ENCODE measurements around the gene ADAM21.
"Not testable (repeated sequence)": the region's sequence is repeated elsewhere in the genome, so short reads cannot be mapped to it uniquely, and the experiment has no call there.

The ADAM21 gene

DNA sequence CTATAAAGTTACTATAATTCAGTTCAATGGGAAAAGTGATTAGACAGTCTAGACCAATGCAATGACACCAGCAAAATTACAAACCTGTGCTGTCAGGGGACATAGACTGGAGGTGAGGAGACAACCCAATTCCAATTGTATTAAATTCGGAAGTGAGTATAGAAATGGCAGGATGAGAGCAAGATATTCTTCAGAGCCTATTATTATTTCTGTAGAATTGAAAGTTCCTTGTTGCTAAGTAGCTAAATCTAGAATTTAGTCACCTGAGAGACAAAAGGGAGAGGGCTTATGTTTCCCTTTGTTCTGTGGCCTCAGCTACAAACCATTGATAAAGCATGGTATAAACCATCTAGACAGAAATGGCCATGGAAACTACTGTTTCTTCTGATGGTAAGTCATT, at the start of gene ADAM21:
TSS of gene ADAM21 (plus strand) at position 301 of the 400 bp plus-strand sequence. CDS start 5,326 bp downstream, outside the sequence.
- DNase-seq: no peak

DNA sequence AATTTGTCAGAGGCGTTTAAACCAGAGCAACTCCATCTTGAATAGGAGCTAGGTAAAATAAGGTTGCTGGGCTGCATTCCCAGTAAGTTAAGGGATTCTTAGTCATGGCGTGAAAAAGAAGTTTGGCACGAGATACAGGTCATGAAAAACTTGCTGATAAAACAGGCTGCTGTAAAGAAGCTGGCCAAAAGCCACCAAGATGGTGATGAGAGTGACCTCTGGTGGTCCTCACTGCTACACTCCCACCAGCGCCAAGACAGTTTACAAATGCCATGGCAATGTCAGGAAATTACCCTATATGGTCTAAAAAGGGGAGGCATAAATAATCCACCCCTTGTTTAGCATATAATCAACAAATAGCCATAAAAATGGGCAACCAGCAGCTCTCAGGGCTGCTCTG, 48.6 kb upstream of the ADAM21 start:
- not testable (repeated sequence) for DNase-seq

GRCh38 chr14:70406216-70406615, 45.8 kb upstream of the ADAM21 start:
- not testable (repeated sequence) for DNase-seq

- DNase-seq: no peak
These were observed 44.4 kb upstream of the ADAM21 start for GRCh38 chr14:70407621-70408020.

DNA sequence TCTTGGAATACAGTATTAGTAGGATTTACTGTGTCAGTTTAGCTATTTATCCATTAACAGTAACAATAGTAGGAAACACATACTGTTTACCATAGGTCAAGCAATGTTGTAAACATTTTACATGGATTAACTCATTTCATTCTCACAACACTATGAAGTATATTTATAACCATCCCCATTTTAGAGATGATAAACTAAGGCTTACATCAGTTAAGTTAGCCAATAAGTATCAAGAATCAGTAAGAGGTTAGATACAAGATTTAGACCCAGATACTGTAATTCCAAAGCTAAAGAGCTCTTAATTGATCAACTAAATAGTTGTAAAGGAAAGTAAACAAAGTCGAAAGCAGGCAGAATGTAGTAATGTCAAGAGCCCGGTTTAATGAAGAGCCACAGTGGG, 36.2 kb upstream of the ADAM21 start:
- DNase-seq: no peak

GRCh38 chr14:70416338-70416724, 35.6 kb upstream of the ADAM21 start:
- no peak for DNase-seq

DNA sequence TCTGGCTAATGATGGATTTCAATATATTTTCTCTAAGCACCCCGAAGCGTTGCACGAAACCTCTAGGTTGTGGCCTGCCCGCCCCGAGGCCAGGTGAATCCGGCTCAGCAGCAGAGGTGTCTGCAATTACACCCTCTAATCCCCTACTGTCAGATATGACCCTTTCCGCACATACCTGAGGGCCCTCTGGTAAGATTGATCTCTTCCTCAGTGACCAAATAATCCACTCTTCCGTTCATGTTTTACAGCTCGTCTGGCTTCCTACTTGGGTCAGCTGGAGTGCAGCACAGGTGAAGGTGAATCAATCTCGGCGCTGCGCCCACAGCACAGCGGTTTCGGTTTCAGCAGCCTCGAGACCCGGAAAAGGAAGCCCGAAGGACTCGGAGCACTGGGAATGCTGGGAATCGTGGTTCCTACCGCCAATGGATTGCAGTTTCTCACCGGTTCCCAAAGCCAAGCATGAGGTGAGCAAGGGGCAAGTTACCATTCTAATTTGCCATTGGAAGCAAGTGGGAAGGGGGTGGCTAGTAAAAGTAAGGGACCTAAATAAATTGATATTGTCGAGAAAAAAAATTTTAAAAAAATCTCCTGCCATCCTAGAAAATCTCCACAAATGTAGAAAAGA, 35.1 kb upstream of the ADAM21 start, which contains the start of gene SYNJ2BP:
TSS of gene SYNJ2BP (minus strand) at position 366 of the 625 bp plus-strand sequence. CDS start at position 239, 127 bp downstream.
- DNase-seq: peak; percentile 4 to 85 (median 50)

DNA sequence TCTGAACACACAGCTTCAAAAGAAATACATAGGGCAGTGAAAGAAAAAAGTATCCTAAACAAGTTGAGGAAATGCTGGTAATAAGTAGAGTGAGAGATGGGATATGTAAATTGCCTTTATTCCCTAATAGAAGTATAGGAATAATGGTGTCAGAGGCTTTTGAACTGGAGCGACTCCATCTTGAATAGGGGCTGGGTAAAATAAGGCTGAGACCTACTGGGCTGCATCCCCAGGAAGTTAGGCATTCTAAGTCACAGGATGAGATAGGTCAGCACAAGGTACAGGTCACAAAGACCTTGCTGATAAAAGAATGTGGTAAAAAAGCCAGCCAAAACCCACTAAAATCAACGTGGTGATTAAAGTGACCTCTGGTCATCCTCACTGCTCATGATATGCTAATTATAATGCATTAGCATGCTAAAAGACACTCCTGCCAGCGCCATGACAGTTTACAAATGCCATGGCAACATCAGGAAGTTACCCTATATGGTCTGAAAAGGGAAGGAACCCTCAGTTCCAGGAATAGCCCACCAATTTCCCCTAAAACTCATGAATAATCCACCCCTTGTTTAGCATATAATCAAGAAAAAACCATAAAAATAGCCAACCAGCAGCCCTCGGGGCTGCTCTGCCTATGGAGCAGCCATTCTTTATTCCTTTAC, 32.6 kb upstream of the ADAM21 start:
- DNase-seq: not testable (repeated sequence)

DNA sequence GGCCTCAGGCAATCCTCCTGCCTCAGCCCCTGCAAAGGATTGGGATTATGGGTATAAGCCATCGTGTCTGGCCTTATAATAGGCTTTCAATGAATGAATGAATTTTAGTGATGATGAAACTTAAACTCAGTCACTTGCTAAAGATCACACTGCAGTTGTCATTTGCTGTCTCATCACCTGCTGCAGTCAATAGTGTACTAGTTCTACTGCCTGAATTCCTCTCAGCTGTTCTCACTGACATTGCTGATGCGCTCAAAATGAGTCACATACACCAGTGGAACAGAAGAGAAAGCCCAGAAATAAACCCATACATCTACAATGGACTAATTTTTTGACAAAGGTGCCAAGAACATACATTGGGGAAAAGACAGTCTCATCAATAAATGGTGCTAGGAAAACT, 29.4 kb upstream of the ADAM21 start:
- no peak for DNase-seq

- no peak for DNase-seq
These were observed 26.6 kb upstream of the ADAM21 start for GRCh38 chr14:70425354-70425753.

DNA sequence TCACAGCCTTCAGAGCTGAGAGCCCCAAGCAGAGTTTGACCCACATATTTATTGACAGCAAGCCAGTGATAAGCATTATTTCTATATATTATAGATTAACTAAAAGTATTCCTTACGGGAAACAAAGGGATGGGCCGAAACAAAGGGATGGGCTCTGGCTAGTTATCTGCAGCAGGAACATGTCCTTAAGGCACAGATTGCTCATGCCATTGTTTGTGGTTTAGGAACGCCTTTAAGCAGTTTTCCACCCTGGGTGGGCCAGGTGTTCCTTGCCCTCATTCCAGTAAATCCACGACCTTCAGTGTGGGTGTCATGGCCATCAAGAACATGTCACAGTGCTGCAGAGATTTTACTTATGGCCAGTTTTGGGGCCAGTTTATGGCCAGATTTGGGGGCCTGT, 25.4 kb upstream of the ADAM21 start:
- not testable (repeated sequence) for DNase-seq

GRCh38 chr14:70436867-70437266, 15.1 kb upstream of the ADAM21 start:
- no peak for DNase-seq

GRCh38 chr14:70441641-70442040, 10.3 kb upstream of the ADAM21 start:
- no peak for DNase-seq

DNA sequence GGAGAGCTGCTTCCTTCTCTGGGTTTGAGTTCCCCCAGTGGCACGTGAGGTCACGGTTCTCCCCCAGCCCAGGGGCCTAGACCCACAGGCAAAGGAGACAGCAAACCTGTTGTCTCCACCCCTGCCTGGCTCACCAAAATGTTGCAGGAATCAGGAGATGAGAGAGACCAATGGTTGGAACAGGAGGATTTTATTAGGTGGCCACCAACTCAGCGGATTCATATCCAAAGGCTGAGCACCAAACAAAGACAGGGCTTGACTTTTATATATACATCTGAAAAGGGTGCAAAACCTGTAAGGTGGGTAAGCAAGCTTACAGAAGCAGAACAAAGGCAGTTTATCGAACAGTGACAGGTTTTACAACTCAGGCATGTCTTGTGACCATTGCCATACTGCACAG, 9.2 kb upstream of the ADAM21 start:
- DNase-seq: no peak

GRCh38 chr14:70448633-70449340, 3.2 kb upstream of the ADAM21 start:
- no peak for DNase-seq

GRCh38 chr14:70454731-70455130, 2.8 kb downstream of the ADAM21 start:
- no peak for DNase-seq

- no peak for DNase-seq
These were observed 16.8 kb downstream of the ADAM21 start for GRCh38 chr14:70468731-70469130.

- not testable (repeated sequence) for DNase-seq
These were observed 19.0 kb downstream of the ADAM21 start for GRCh38 chr14:70470863-70471563.

GRCh38 chr14:70472253-70473159, 20.5 kb downstream of the ADAM21 start:
- DNase-seq: no peak

DNA sequence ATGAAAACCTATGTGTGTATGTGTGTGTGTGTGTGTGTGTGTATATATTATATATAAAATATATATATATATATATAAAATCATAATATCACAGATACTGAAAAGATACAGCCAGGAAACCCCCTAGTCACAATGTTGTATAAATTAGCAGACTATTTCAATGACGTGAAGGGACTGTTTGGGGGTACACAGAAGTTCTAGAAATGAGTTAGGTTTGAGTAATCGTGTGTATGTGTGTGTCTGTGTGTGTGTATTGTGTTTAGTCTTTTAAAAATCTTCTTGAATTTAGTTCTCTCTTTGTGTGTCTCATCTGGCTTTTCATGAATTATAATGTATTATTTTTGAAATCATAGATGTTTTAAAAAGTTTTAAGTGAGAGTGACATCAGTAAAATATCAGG, 21.9 kb downstream of the ADAM21 start:
- no peak for DNase-seq

DNA sequence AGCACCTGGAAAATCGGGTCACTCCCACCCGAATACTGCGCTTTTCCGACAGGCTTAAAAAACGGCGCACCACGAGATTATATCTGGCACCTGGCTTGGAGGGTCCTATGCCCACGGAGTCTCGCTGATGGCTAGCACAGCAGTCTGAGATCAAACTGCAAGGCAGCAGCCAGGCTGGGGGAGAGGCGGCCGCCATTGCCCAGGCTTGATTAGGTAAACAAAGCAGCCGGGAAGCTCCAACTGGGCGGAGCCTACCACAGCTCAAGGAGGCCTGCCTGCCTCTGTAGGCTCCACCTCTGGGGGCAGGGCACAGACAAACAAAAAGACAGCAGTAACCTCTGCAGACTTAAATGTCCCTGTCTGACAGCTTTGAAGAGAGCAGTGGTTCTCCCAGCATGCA, 23.5 kb downstream of the ADAM21 start:
- not testable (repeated sequence) for DNase-seq

Measured in C1 segment of cervical spinal cord (tissue), 14 donors.